HUES64 (cell line): ENCODE results near the gene FAM124A.

ENCODE experiments used
- H3K27ac ChIP-seq: 2 replicates; pipeline ENCODE4 v1.7.0; 2013; ENCODE audit warnings: low read depth, low read length, inconsistent platforms
- H3K27me3 ChIP-seq: 2 replicates; pipeline ENCODE4 v1.6.1; 2013; ENCODE audit warnings: mild to moderate bottlenecking, low read length; ENCODE audit not compliant: insufficient read depth
- H3K36me3 ChIP-seq: 2 replicates; pipeline ENCODE4 v1.6.1; 2013; ENCODE audit warnings: mild to moderate bottlenecking, low read length; ENCODE audit not compliant: insufficient read depth
- H3K4me1 ChIP-seq: 2 replicates; pipeline ENCODE4 v1.6.1; 2013; ENCODE audit warnings: mild to moderate bottlenecking, low read length, moderate library complexity; ENCODE audit not compliant: insufficient read depth
- H3K4me3 ChIP-seq: 2 replicates; pipeline ENCODE4 v1.5.1; 2013; ENCODE audit warnings: mild to moderate bottlenecking, low read length, moderate library complexity
- H3K9ac ChIP-seq: 2 replicates; pipeline ENCODE4 v1.6.1; 2013; ENCODE audit warnings: mild to moderate bottlenecking, low read depth, low read length
- H3K9me3 ChIP-seq: 2 replicates; pipeline ENCODE4 v1.6.1; 2013; ENCODE audit warnings: low read depth, low read length; ENCODE audit not compliant: insufficient read depth
- WGBS: fragments of 150-250, 120-280 bp; methylation state at CpG from one replicate; pipeline ENCODE4 v1.1.7; 2013; ENCODE audit warnings: missing lambda C conversion rate; 5-methylcytosine and 5-hydroxymethylcytosine counted together

FAM124A gene

DNA sequence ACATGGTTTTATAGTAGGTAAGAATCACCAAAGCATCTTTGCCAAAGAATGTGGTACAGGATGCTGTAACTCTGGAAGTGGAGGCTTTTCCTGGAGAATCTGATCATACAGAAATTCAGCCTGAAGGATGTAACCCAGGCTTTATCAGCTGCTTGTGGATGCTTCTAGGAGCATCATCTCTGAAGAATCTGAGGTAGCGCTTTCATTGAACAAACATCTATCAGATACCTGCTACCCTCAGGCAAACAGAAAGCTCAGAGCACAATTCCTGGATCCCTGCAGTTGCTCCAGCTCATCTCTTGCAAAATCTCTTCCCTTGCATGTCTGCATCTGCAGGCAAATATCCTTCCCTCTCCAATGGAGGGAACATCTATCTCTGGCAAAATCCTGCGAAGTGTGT is 9.3 kb downstream of the FAM124A start:
- Histone ChIP-seq H3K36me3 (peaks cover 67% of the 10 kb centered on the region), H3K27ac (no peak overlapping the region), H3K27me3 (no peaks in the 10 kb centered on the region), H3K4me3 (no peak overlapping the region), H3K9ac (no peak overlapping the region), H3K9me3 (no peaks in the 10 kb centered on the region), H3K4me1 (peaks cover 50% of the 10 kb centered on the region)
- 96% methylated on average over 1 of the region's 2 CpGs for WGBS

DNA sequence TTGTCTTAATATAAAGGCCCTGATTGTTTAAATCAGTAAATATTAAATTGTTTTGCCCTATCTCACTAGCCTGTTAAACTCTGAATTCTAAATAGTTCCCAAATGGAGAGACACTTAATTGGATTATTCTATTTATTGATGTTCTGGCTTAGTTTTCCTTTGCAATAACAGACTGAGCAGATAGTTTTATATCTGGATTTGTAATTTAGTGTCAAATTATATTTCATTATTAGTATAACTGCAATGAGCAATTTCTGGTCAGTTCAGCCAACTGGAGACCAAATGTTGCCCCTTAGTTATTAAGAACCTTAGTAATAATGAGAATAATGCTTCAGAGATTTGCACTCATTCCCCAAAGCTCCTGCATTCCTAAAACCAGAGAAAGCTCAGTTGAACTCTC is 10.1 kb downstream of the FAM124A start:
- Histone ChIP-seq H3K27me3 (no peaks in the 10 kb centered on the region), H3K4me1 (peaks cover 47% of the 10 kb centered on the region), H3K4me3 (no peak overlapping the region), H3K36me3 (peaks cover 67% of the 10 kb centered on the region), H3K9ac (no peak overlapping the region), H3K9me3 (no peaks in the 10 kb centered on the region), H3K27ac (no peak overlapping the region)

GRCh38 chr13:51233117-51233826 is 11.1 kb downstream of the FAM124A start:
- peaks cover 62% of the 10 kb centered on the region for H3K36me3 ChIP-seq
- H3K4me3 ChIP-seq = no peak overlapping the region
- no peak overlapping the region for H3K27ac ChIP-seq
- peaks cover 47% of the 10 kb centered on the region for H3K4me1 ChIP-seq
- 94% methylated on average over 8 of the region's 9 CpGs for WGBS
- no peaks in the 10 kb centered on the region for H3K9me3 ChIP-seq
- H3K9ac ChIP-seq = no peak overlapping the region
- no peaks in the 10 kb centered on the region for H3K27me3 ChIP-seq

DNA sequence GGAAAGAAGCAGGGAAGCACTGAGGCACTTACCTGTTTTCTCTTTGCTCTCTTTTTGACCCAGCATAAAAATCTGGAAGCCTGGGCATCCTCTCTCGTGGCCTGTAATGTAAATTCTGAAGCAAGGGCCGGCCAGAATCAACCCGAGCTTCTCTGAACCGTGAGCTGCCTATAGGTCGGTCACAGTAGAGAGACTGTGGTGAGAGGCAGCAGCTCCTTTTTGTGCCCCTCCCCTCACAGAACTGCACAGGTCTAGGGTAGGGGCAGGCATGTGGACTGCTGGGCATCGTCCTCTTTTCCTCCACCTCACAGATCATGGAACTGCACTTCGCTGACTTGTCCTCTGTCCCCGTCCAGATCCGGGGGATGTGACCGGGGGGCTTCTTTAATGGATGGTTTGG is 12.5 kb downstream of the FAM124A start:
- Histone ChIP-seq H3K9ac (no peak overlapping the region), H3K36me3 (peaks cover 64% of the 10 kb centered on the region), H3K4me3 (no peak overlapping the region), H3K27me3 (no peaks in the 10 kb centered on the region), H3K9me3 (no peaks in the 10 kb centered on the region), H3K4me1 (peaks cover 36% of the 10 kb centered on the region), H3K27ac (no peak overlapping the region)
- 88% methylated on average over 10 of the region's 10 CpGs for WGBS

DNA sequence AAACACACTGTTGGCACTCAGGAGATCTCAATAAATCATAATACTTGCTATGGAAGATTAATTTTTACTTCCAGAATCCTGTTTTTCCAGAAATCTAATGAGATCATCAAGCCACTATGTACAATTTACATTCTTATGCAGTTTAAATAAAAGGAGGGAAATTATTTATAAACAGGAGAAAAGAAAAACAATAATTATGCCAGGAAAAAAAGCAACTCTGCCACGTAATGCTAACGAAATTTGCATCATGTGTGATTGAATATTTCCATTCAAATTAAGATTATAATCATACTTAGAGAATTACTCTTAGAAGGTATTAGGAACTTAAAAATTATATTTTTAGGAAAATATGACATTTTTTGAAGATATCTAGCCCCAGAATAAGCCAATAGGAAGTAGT is 13.0 kb downstream of the FAM124A start:
- no peak overlapping the region for H3K9ac ChIP-seq
- peaks cover 69% of the 10 kb centered on the region for H3K36me3 ChIP-seq
- WGBS = no CpG with 5 or more reads among the region's 2 CpGs
- peaks cover 35% of the 10 kb centered on the region for H3K4me1 ChIP-seq
- H3K27me3 ChIP-seq = no peaks in the 10 kb centered on the region
- H3K27ac ChIP-seq = no peak overlapping the region
- no peaks in the 10 kb centered on the region for H3K9me3 ChIP-seq
- H3K4me3 ChIP-seq = no peak overlapping the region

- H3K9me3 ChIP-seq = no peaks in the 10 kb centered on the region
- H3K9ac ChIP-seq = no peak overlapping the region
- WGBS = 74% methylated on average over 4 of the region's 4 CpGs
- H3K27ac ChIP-seq = peak overlapping the region; percentile 5
- H3K36me3 ChIP-seq = peaks cover 72% of the 10 kb centered on the region
- H3K27me3 ChIP-seq = no peaks in the 10 kb centered on the region
- peaks cover 33% of the 10 kb centered on the region for H3K4me1 ChIP-seq
- H3K4me3 ChIP-seq = no peak overlapping the region
Observed at GRCh38 chr13:51235756-51236490, 13.7 kb downstream of the FAM124A start.

GRCh38 chr13:51236491-51236792 is 14.2 kb downstream of the FAM124A start:
- no peak overlapping the region for H3K4me3 ChIP-seq
- H3K36me3 ChIP-seq = peaks cover 67% of the 10 kb centered on the region
- no peaks in the 10 kb centered on the region for H3K27me3 ChIP-seq
- H3K9ac ChIP-seq = no peak overlapping the region
- H3K9me3 ChIP-seq = no peaks in the 10 kb centered on the region
- H3K4me1 ChIP-seq = peaks cover 34% of the 10 kb centered on the region
- WGBS = 90% methylated on average over 1 of the region's 1 CpG
- H3K27ac ChIP-seq = no peak overlapping the region

DNA sequence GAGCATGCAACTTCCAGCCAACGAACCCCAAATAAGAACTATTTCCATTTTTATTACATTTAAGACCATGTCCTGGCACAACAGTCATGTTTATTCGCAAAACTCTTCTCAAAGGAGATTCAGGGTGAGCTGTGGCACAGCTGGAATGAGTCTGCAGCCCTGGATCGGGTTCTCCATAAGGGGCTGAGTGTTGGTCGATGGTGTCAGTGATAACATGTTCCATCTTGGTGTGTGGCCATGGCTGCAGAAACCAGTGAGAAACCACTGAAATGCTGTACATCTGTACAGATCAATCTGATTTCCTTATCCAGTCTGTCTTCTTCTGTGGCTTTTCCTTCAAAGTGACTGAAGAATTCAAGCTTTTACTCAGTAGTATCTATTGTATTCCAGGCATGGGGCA is 15.2 kb downstream of the FAM124A start:
- Histone ChIP-seq H3K9me3 (no peaks in the 10 kb centered on the region), H3K4me1 (peaks cover 43% of the 10 kb centered on the region), H3K9ac (no peak overlapping the region), H3K27me3 (no peaks in the 10 kb centered on the region), H3K4me3 (no peak overlapping the region), H3K27ac (no peak overlapping the region), H3K36me3 (peaks cover 58% of the 10 kb centered on the region)
- 91% methylated on average over 4 of the region's 4 CpGs for WGBS

GRCh38 chr13:51237887-51238286 is 15.7 kb downstream of the FAM124A start:
- no peaks in the 10 kb centered on the region for H3K9me3 ChIP-seq
- no peak overlapping the region for H3K4me3 ChIP-seq
- H3K27me3 ChIP-seq = no peaks in the 10 kb centered on the region
- no peak overlapping the region for H3K9ac ChIP-seq
- H3K36me3 ChIP-seq = peaks cover 53% of the 10 kb centered on the region
- H3K4me1 ChIP-seq = peaks cover 48% of the 10 kb centered on the region
- 93% methylated on average over 2 of the region's 2 CpGs for WGBS
- no peak overlapping the region for H3K27ac ChIP-seq

DNA sequence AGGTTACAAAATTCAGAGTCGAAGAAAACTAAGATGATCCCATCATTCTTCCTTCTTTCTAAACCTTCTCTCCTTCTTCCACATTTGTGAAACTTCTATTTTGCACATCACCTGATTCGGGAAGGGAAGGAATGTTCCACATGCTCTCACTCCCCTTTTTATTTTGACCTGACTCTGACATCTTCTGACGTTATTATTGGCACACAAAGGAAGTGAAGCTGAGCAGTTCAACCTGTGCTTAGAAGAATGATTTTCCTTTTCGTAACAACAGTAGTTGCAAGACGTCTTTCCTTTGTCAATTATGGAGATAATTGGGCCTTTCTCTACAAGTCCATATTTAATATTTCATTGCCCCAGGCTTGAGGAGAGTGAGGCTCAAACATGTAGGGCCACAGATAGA is 18.0 kb downstream of the FAM124A start:
- Histone ChIP-seq H3K27me3 (no peaks in the 10 kb centered on the region), H3K4me3 (no peak overlapping the region), H3K4me1 (peaks cover 56% of the 10 kb centered on the region), H3K9me3 (no peaks in the 10 kb centered on the region), H3K9ac (no peak overlapping the region), H3K27ac (no peak overlapping the region), H3K36me3 (peaks cover 40% of the 10 kb centered on the region)
- 91% methylated on average over 5 of the region's 5 CpGs for whole genome bisulfite sequencing

GRCh38 chr13:51240958-51241357 is 18.8 kb downstream of the FAM124A start:
- H3K9ac ChIP-seq = no peak overlapping the region
- no peaks in the 10 kb centered on the region for H3K9me3 ChIP-seq
- WGBS = 88% methylated on average over 3 of the region's 3 CpGs
- H3K36me3 ChIP-seq = peaks cover 40% of the 10 kb centered on the region
- no peak overlapping the region for H3K27ac ChIP-seq
- H3K4me1 ChIP-seq = peaks cover 56% of the 10 kb centered on the region
- no peaks in the 10 kb centered on the region for H3K27me3 ChIP-seq
- H3K4me3 ChIP-seq = no peak overlapping the region
